Measurements from ENCODE around the gene ENOX1.

The ENOX1 gene

DNA sequence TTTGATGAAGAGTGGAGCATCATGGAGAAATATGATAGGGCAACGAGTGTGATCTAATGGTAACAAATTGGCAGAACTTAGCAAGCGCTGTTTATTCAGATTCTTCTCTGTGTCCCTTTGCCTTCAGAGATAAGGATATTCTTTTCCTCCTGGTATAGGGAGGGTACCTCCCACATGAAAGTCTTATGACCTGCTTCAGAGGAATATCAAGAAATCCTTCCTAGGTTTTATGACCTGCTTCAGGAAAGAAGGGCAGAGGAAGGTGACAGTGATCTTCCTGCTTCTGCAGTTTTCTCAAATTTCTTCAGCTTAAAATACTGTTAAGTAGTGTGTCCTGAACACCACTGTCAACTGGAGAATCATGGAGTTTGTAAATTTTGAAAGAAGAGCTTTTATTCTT is 619.0 kb downstream of the ENOX1 start:
- DNase-seq = no peak

DNA sequence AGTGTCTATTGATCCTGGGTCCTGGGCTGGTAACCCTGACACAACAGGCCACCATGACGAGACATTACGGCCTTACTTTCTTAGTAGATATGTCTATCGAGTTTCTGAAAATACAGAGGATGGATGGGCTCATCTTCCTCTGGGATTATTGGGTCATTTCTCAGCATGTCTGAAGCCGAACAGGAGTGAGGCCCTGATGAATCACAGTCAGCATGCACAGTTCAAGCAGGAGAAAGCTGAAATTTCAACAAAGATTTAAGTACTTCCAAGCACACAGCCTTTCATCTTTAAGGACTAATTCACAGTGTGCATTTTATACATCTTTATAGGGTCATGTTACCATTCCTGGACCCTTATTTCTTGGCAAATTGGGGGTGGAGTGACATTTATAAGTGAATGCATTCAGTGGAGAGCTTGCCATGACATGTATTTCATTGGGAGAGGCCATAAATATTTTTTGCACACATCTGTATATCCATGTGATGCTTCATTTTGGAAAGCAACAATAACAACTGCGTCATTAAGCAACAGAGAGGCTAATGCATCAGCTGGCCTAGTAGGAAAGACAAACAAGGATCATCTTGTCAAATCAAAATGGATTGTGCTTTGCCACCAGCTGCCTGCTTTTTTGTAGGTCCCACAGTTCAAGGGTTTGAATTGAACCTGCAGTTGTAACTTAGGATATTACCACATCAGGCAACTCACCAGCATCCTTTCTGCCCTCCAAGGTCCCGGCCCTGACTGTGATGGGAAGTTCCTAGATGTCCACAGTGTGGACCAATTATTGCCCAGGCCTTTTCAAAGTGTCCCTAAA is 619.9 kb downstream of the ENOX1 start:
- DNase-seq = no peak
